Muscle layer of duodenum (tissue), 2 donors: Measurements from ENCODE around the gene FGF6.
A peak's percentile ranks its signal among the peaks of the same experiment; 100 is the strongest.

Experiments used
- H3K27ac ChIP-seq: one replicate; pipeline ENCODE4 v1.7.0; 2013; ENCODE audit warnings: mild to moderate bottlenecking, low read length
- H3K27me3 ChIP-seq: one replicate; pipeline ENCODE4 v1.7.0; 2013; ENCODE audit warnings: low read depth, mild to moderate bottlenecking, control low read depth, low read length
- H3K36me3 ChIP-seq, 2 donors: one replicate each; pipeline ENCODE4 v1.7.0; 2013; ENCODE audit warnings: low read length in 2 of 2, control low read depth in 1 of 2, mild to moderate bottlenecking in 1 of 2; ENCODE audit not compliant: insufficient read depth in 2 of 2, control insufficient read depth in 1 of 2
- H3K4me1 ChIP-seq, 2 donors: one replicate each; pipeline ENCODE4 v1.7.0; 2013; ENCODE audit warnings: low read length in 2 of 2, mild to moderate bottlenecking in 2 of 2, control low read depth in 1 of 2, moderate library complexity in 1 of 2; ENCODE audit not compliant: insufficient read depth in 2 of 2, control insufficient read depth in 1 of 2
- H3K4me3 ChIP-seq, 2 donors: one replicate each; pipeline ENCODE4 v1.7.0; 2013; ENCODE audit warnings: low read length in 2 of 2, low read depth in 1 of 2, mild to moderate bottlenecking in 1 of 2
- H3K9me3 ChIP-seq, 2 donors: one replicate each; pipeline ENCODE4 v1.7.0; 2013; ENCODE audit warnings: low read length in 2 of 2, control low read depth in 1 of 2, mild to moderate bottlenecking in 1 of 2; ENCODE audit not compliant: control insufficient read depth in 1 of 2
- donor health status: healthy.

Gene FGF6

DNA sequence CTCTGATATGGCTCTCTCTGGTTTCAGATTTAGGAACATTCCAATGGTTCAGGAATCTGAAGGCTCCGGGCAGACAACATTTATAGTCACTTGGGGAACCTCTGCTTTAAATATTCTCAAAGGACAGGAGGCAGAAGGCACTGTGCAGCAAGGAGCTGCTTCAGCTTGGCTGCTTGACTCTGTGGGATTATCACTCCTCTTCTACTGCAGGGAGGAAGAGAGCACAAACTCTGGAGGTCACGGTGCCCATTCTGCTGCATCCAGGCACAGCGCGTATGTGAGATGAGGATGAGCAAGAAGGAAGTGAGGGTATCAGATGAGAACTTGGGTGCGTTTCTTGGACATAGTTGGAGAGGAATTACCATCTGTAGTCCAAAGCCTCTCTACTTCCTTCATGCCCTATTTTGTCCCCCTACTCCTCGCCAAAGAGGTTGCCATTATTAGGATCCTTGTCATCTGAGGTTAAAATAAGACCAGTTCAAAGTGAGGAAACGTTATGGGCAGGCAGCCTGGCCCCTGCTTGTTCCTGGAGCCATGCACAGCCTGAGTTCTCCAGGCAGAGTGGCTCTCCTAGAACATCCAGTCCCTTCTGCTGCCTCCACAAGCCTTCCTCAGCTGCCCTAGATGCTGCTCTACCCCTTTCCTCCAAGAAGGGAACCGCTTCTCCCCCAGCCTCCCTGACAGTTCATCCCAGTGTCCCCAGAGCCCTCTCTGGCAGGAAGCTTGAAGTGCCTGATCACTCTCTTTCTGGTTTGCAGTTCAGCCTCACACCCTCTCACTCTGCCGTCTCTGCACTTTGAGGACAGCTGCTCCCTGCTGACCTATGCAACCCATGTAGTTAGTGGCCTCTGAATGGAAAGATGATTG is 12.5 kb downstream of the FGF6 start:
- Histone ChIP-seq H3K4me3 (no peak overlapping the region), H3K36me3 (no peaks in the 10 kb centered on the region), H3K9me3 (no peaks in the 10 kb centered on the region), H3K4me1 (no peaks in the 10 kb centered on the region), H3K27me3 (no peaks in the 10 kb centered on the region), H3K27ac (no peak overlapping the region)

DNA sequence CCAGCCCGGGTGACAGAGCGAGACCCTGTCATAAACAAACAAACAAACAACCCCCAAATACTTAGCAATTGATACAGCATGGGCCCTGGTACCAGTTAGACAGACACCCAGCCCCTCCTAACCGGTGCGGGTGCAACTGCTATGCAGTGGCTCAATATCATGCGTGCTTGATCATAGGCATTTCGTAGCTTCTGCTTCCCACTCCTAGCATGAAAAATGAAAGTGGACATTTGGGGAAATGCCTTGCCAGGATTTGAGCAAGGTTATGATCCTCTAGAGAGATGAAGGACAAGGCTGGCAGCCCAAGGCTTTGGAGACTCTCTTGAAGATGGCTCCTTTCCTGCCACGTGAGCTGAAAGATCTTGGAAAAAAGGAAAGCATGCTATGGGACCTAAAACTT is 13.7 kb downstream of the FGF6 start:
- Histone ChIP-seq H3K4me3 (no peak overlapping the region), H3K9me3 (no peaks in the 10 kb centered on the region), H3K27me3 (no peaks in the 10 kb centered on the region)

DNA sequence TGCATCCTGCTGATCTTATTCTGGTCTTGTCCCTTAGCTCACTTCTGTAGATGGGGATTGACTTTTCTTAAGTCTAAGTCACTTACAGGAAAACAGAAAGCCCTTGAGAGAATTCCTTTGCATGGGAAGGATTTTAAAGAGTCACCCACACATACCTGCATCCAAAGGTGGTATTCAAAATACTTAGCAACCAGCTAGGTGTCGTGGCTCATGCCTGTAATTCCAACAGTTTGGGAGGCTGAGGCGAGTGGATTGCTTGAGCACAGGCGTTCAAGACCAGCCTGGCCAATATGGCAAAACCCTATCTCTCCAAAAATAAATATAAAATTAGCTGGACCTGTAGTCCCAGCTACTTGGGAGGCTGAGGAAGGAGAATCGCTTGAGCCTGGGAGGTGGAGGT is 14.2 kb downstream of the FGF6 start:
- H3K9me3 ChIP-seq = no peaks in the 10 kb centered on the region
- H3K27me3 ChIP-seq = no peaks in the 10 kb centered on the region
- no peaks in the 10 kb centered on the region for H3K4me1 ChIP-seq
- H3K36me3 ChIP-seq = no peaks in the 10 kb centered on the region
- H3K4me3 ChIP-seq = no peak overlapping the region
- H3K27ac ChIP-seq = no peak overlapping the region

More for the DNA sequence above, 13.7 kb downstream of the FGF6 start:
- Histone ChIP-seq H3K27ac (no peak overlapping the region), H3K36me3 (no peaks in the 10 kb centered on the region), H3K4me1 (no peaks in the 10 kb centered on the region)

DNA sequence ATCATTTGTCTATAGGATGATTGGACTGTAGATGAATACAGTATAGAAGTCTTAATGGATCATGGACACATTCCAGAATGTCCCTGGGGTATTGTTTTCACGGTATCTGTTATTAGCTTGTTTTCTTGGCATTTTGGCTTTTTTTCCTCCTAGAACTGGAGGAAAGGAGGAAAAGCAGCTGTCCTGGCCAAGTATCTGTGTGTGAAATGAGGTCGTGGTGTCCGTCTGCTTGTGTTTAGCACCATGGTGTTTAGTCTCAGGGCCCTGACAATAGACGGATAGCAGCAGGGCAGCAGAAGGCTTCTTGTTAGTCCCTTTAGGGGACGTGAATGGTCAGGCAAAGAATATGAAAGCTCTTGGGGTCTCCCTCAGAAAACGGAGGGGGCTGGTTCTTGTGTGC is 21.2 kb downstream of the FGF6 start:
- Histone ChIP-seq H3K4me3 (no peak overlapping the region), H3K36me3 (no peaks in the 10 kb centered on the region), H3K9me3 (no peaks in the 10 kb centered on the region), H3K27ac (no peak overlapping the region), H3K4me1 (peaks cover 0 to 4% of the 10 kb centered on the region in 2 donors), H3K27me3 (no peaks in the 10 kb centered on the region)

DNA sequence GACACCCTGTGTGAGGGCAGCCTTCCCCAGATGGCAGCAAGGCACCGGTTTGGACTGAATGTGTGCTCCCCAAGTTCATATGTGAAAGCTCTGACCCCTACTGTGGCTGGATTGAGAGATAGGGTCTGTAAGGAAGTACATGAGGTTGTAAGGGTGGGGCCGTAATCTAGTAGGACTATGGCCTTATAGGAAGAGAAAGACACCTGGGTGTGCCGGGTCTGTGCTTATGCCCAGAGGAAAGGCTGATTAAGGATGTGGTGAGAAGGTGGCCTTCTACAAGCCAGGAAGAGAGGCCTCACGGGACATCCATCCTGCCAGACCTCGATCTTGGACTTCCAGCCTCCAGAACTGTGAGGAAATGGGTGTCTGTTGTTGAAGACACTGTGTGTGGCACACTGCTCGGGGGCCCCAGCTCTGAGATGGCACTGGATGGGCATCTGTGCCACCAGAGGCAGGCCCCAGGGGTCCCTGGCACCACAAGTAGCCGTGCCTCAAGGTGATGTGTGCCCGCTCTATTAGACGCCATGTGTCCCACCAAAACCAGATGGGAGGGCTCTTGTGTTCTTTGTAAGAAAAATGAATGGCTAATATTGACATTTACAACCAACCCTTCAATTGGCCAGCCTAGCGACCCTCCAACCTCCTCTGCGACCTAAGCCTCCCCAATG is 22.0 kb downstream of the FGF6 start:
- H3K27ac ChIP-seq = no peak overlapping the region
- H3K36me3 ChIP-seq = no peaks in the 10 kb centered on the region
- H3K4me1 ChIP-seq = peaks cover 0 to 4% of the 10 kb centered on the region in 2 donors
- no peaks in the 10 kb centered on the region for H3K9me3 ChIP-seq
- H3K4me3 ChIP-seq = no peak overlapping the region
- no peaks in the 10 kb centered on the region for H3K27me3 ChIP-seq

DNA sequence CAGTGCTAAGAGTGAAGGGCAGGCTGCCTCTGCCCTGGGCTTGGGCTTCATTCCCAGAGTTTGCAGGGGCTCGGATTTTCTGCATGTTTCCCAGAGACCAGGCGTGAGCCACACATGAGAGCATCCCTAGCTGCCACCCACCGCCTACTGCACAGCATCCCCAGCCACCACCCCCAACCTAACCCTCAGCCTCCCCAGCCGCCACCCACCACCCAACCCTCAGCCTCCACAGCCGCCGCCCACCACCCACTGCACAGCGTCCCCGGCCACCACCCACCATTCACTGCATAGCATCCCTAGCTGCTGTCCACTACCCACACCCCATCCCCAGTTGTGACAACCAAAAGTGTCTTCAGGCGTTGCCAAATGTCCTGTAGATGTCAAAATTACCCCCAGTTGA is 22.6 kb downstream of the FGF6 start:
- H3K4me1 ChIP-seq = peaks cover 0 to 4% of the 10 kb centered on the region in 2 donors
- no peak overlapping the region for H3K27ac ChIP-seq
- no peaks in the 10 kb centered on the region for H3K27me3 ChIP-seq
- no peaks in the 10 kb centered on the region for H3K9me3 ChIP-seq
- no peak overlapping the region for H3K4me3 ChIP-seq
- no peaks in the 10 kb centered on the region for H3K36me3 ChIP-seq

DNA sequence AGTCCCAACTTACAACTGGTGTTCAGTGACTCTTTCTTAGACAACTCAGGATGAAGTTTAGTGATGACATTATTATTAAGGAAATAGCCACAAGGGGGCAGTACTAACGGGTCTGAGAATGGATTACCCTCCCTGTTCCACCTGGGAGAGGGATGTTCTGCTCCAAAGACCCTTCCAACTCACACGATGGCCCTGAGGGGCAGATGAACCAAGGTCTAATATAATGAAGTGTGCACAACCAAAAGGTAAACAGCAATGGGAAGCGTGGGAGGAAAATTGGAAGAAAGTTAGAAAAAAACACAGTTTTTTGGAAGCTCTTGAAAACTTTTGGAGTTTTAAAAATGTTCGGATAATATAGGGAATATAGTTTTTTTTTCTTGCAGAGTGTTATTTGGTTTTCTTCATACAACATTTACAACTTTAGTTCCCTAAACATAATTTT is 24.0 kb downstream of the FGF6 start:
- no peaks in the 10 kb centered on the region for H3K36me3 ChIP-seq
- no peaks in the 10 kb centered on the region for H3K9me3 ChIP-seq
- H3K27ac ChIP-seq = no peak overlapping the region
- H3K27me3 ChIP-seq = no peaks in the 10 kb centered on the region
- H3K4me1 ChIP-seq = peaks cover 0 to 4% of the 10 kb centered on the region in 2 donors
- H3K4me3 ChIP-seq = no peak overlapping the region

DNA sequence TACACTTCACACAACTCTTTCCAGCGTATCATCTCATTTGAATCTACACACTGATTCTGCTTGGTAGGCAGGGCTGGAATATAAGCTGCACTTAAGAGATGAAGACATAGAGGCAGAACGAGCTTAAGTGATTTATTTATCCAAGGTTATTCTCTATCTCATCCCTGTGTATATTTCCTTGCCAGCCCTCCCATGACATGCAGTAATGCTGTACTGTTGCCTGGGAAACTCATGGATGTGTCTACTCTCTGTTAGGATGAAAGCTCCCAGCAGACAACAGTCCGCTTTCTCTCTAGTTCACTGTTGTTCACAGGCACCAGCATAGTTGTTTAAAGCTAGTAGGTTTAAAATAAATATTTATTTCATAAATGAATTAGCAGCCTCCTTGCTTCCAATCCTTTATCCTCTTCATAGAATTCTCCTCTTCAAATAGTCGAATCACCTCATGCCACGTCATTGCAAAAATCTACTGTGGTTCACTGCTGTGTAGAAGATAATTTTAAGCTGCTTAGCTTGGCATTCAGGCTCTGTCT is 25.4 kb downstream of the FGF6 start:
- no peaks in the 10 kb centered on the region for H3K36me3 ChIP-seq
- H3K9me3 ChIP-seq = no peaks in the 10 kb centered on the region
- peaks cover 0 to 7% of the 10 kb centered on the region in 2 donors for H3K4me1 ChIP-seq
- no peaks in the 10 kb centered on the region for H3K27me3 ChIP-seq
- no peak overlapping the region for H3K4me3 ChIP-seq
- peak overlapping the region; percentile 0 for H3K27ac ChIP-seq

DNA sequence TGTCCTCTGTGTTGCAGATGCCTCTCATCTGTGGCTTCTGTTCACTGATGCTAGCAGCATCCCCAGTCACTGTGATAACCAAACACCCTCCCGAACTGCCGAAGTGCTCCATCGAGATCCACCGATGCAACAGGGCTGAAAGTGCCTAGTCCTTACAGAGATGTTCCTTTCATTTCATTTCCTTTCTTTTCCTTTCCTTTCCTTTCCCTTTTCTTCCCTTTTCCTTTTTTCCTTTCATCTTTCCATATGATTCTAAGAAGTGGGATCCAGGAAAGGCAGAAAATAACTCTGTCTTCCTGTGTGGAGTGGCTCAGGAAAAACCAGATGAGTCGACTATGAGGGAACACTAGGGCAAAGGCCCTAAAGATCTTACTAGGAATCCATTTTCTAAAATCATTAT is 26.7 kb downstream of the FGF6 start:
- H3K4me1 ChIP-seq = peaks cover 0 to 11% of the 10 kb centered on the region in 2 donors
- no peak overlapping the region for H3K4me3 ChIP-seq
- H3K9me3 ChIP-seq = no peaks in the 10 kb centered on the region
- no peaks in the 10 kb centered on the region for H3K36me3 ChIP-seq
- peaks cover 5% of the 10 kb centered on the region for H3K27me3 ChIP-seq
- H3K27ac ChIP-seq = peak overlapping the region; percentile 78

DNA sequence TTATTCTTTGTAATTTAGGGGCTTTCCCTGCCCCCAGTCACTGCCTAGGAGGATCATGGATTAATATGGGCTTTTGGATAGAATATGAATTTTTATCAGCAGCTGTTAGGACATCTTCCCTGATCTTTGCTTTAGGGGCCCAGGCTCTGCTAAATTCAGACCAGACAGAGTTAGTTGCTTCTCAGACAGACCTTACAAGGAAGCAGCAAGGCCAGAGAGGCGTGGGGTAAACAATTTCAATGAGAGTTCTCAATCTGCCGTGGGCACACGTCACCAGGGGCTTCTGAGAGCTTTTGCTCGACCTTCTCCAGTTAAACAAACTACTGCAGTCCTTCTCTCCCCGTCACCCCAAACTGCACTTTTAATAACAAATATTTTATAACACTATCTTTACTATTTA is 27.7 kb downstream of the FGF6 start:
- Histone ChIP-seq H3K27me3 (peaks cover 5% of the 10 kb centered on the region), H3K4me3 (peak overlapping the region in 1 of 2 donors; percentile 31), H3K27ac (peak overlapping the region; percentile 78)

DNA sequence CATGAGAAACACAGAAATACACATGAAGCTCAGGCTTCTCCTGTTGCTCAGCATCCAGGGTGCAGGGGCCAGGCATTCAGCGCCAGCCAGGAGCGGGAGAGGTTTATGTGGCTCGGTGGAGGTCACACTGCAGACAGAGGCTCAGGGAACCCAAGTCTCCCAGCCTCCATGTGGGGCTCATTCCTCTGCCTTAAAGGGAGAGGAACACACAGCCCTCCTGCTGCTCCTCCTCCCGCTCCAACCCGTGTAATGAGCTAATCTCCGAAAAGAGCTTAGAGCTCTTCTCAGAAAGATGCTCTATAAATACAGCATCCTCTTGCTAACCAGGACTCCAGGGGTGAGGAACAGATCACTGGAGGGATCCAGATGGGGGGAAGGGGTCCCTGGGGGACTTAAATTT is 28.2 kb downstream of the FGF6 start:
- H3K36me3 ChIP-seq = no peaks in the 10 kb centered on the region
- peak overlapping the region in 1 of 2 donors; percentile 31 for H3K4me3 ChIP-seq
- H3K27ac ChIP-seq = peak overlapping the region; percentile 78
- peaks cover 5% of the 10 kb centered on the region for H3K27me3 ChIP-seq
- peaks cover 0 to 11% of the 10 kb centered on the region in 2 donors for H3K4me1 ChIP-seq
- H3K9me3 ChIP-seq = no peaks in the 10 kb centered on the region

More for the DNA sequence above, 27.7 kb downstream of the FGF6 start:
- H3K9me3 ChIP-seq = no peaks in the 10 kb centered on the region
- H3K4me1 ChIP-seq = peaks cover 0 to 11% of the 10 kb centered on the region in 2 donors
- H3K36me3 ChIP-seq = no peaks in the 10 kb centered on the region
